GM12892 (cell line): ENCODE measurements around the gene TCEAL8.

ENCODE experiments used
- DNase-seq: peaks from one replicate; pipeline ENCODE4 v3.0.0; 2011; ENCODE audit not compliant: insufficient read length
- FAIRE-seq: peaks from 2 replicates; lab custom pipeline; 2011; peaks lifted over from hg19 to GRCh38; lab: Jason Lieb, UNC
- POLR2A ChIP-seq: IDR thresholded peaks from 2 replicates; pipeline ENCODE4 v1.6.1; 2011; ENCODE audit warnings: low read depth, low read length, control low read depth
- POLR2AphosphoS5 ChIP-seq: IDR thresholded peaks from 2 replicates; pipeline ENCODE4 v1.6.1; 2011; ENCODE audit warnings: low read depth, low read length, control low read depth
- TAF1 ChIP-seq: IDR thresholded peaks from 2 replicates; pipeline ENCODE4 v1.6.1; 2011; ENCODE audit warnings: low read depth, mild to moderate bottlenecking, control low read depth, low read length, borderline replicate concordance

The TCEAL8 gene

DNA sequence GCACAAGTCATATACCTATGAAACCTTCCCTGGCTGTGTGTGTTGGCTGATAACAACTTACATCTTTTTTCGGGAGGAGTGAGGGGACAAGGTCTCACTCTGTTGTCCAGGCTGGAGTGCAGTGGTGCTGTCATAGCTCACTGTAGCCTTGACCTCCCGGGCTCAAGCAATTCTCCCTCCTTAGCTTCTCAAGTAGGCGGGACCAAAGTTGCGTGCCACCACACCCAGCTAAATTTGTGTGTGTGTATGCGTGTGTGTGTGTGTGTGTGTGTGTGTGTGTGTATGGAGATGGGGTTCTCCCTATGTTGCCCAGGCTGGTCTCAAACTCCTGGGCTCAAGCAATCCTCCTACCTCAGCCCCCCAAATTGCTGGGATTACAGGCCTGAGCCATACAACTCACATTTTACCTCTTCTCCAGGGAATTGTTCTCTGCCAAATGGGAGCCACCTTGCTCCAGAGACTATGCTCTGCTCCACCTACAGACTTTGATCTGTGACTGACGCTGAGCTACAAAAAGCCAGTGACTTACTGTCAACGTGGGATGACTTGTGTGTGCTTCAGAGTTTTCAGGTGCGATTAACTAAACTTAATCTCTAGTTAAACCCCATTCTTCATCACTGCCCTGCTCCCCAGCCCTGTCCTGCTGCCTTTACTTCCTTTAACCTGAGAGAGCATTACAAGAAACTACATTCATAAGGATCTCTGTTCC lies 42.1 kb downstream of the TCEAL8 start:
- DNase-seq (no peak), FAIRE-seq (no peak)
- no peak for TF ChIP-seq POLR2A
- TF ChIP-seq TAF1: no peak
- no peak for TF ChIP-seq POLR2AphosphoS5

DNA sequence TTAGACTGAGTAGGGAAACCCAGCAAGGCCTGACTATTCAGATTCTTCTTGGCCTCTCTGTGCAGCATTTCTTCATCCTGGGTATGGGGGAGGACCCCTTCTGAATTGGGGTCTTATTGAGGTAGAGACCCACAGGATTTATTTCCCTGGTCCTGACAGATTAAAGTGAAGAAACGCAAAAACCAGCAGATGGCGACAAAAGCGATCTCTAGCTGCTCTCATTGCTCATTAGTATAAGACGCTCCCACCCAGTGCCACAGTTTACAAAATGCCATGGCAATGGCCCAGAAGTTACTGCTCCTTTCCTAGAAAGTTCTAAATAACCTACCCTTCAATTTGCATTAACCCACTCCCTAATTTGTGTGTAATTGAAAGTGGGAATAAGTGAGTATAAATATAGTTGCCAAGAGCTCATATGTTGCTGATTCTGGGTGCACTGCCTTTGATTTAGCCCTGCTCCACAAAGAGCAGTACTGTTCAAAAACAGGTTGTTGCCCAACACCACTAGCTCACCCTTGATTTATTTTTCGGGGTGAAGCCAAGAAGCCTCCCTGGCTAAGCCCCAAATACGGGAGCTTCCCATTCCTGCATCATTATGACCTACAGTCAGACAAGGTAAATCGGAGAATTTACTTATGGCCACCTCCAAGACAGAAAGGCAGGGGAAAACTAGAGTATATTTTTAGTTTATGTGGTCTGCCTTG lies 43.8 kb downstream of the TCEAL8 start:
- TF ChIP-seq TAF1: no peak
- no peak for TF ChIP-seq POLR2AphosphoS5
- no peak for TF ChIP-seq POLR2A
- DNase-seq: no peak
- FAIRE-seq: peak; percentile 81

DNA sequence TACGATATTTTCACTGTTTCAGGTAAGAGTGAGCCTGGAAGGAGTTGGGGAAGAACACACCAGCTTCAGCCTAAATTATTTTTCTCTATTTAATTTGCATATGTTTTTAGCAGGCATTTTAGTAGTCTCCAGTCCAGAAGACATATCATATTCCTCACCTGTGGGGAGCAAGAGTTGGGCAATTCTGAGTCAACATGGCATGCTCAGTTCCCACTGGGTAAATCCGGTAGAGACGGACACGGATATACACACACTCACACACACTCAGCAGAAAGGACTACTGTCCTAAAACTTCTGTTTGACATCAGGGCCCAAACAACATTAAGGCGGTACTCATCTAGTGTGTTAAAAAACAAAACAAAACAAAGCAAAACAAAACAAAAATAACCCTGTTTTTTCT lies 44.9 kb downstream of the TCEAL8 start:
- DNase-seq: no peak
- TF ChIP-seq POLR2AphosphoS5 (no peak), TAF1 (no peak), POLR2A (no peak)
- no peak for FAIRE-seq
